KG1 (cell line): ENCODE measurements around the gene PPL.
"Not testable (repeated sequence)": the region's sequence is repeated elsewhere in the genome, so short reads cannot be mapped to it uniquely, and the experiment has no call there.

ENCODE experiments used
- DNase-seq: peaks from one replicate; lab custom pipeline; 2025; lab: John Stamatoyannopoulos, UW

PPL gene

DNA sequence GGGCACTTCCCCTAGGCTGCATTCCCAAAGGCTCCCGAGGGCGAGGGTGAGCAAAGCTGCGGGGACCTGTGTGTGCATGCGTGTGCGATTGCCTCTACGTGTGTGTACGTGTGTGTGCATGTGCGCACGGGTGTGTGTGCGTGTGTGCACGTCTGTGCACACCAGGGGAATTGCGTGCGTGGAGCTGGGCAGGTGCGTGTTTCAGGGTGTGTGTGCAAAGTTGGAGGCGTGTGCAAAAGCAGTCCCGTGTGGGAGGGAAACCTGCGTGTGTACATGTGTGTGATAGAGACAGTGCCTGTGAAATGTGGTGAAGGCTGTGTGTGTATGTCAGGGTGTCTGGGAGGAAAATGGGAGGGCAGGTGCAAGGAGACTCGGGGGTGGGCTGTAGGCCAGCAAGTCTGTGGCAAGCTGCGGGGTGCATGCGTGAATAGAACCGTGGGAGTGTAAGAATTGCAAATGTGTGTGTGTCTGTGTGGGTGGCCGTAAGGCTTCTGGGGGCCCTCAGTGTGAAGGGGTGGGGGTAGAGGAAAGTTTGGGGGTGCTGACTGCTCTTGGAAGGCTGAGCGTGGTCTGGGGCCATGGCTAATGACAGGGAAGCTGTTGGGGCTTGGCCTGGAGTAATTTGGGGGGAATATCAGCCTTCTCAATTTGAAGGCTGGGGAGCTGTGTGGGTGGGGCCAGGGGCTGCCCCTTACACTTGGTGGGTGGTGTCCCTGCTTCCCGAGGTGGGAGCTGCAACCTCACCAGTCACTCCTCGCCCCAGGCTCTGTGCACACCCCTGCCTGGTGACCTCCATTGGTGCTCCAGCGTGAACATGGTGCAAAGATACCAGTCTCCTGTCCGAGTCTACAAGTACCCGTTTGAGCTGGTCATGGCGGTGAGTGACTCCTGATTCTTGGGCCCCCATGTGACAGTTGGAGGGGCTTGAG, 21.8 kb upstream of the PPL start:
- DNase-seq, result no peak

DNA sequence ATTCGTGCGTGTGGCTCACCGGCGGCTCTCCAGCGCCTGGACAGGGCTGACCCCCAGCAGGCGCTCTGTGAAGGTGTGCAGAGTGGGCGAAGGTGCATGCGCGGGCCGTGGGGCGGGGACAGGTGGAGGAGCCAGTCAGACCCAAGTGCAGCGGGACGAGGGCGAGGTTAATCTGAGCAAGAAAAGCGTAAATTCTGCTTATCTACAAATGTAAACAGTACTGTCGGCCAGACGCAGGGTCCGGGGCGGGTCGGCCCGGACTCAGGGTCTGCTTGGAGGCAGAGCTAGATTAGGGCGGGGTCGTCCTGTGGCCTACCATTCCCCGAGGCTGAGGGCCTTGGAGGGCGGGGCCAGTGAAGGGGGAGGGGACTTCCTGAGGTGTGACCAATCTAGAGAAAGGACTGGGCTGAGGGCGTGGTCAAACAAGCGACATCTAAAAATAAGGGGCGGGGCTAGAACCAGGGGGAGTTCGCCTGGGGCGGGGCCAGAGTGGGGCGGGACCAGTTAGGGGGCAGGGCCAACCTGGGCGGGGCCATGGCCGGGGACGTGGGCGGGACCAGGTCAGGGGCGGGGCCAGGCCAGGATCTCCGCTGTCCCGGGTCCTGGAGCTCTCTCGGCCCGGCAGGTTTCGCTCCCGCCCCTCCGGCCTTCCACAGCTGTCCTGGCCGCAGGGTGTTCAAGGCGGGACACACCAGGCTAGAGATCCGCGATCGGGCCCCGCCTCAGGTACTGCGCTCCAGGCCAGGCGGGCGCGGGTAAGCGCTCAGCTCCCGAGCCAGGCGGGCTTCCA, 21.0 kb upstream of the PPL start, which contains the start of gene SEC14L5:
TSS of gene SEC14L5 (plus strand) at position 611 of the 790 bp plus-strand sequence. CDS start 994 bp downstream, outside the sequence.
- peak; percentile 30 for DNase-seq

DNA sequence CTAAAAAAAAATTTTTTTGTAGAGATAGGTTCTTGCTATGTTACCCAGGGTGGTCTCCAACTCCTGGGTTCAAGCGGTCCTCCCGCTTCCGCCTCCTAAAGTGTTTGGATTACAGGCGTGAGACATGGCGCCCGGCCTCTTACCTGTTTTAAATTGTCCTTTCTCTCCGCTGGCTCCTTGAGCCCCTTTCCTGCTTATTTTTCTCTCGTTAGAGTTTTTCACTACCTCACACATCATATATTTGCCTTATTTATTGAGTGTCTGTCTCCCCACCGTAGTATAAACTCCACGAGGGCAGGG, 20.4 kb upstream of the PPL start:
- no peak for DNase-seq

DNA sequence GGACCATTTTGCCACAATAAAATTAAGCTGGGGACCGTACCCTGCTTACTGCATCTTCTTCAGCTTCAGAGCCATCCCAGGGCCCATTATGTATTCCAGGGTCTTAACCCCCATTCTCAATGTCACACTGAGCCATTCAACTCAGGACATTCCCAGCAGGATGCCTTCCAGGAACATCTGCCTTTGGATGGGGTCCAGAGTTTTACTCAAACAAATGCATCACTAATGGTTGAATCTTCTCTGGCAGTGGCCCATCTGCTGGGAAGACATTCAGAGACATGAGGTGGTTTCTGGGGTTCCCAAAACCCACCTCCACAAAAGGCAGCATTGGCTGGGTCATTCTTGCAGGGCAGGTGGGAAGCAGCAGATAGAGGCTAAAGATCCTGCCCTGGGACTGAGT, 17.8 kb upstream of the PPL start:
- no peak for DNase-seq

DNA sequence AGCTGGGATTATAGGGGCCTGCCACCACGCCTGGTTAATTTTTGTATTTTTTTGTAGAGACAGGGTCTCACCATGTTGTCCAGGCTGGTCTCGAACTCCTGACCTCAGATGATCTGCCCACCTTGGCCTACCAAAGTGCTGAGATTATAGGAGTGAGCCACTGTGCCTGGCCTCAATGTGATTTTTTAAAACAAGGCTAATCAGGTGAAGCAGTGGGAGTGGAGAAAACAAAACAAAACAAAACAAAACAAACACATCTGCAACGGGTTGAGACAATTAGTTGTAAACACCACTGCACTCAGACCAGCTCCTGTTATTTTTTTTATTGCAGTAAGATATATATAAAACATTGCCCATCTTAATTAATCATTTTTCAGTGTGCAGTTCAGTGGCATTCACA, 14.6 kb upstream of the PPL start:
- DNase-seq, result not testable (repeated sequence)

DNA sequence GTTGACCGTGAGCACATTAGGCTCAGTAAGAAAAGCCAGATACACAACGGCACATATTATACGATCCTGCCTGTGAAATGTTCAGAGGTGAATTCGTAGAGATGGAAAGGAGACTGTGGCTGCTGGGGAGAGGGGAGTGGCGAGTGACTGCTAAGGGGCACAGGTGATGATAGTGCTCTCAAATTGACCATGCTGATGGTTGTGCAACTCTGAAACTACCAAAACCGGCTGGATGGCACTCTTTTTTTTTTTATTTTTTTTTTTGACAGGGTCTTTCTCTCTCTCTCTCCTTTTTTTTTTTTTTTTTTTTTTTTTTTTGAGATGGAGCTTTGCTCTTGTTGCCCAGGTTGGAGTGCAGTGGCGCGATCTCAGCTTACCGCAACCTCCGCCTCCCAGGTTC, 13.0 kb upstream of the PPL start:
- no peak for DNase-seq

DNA sequence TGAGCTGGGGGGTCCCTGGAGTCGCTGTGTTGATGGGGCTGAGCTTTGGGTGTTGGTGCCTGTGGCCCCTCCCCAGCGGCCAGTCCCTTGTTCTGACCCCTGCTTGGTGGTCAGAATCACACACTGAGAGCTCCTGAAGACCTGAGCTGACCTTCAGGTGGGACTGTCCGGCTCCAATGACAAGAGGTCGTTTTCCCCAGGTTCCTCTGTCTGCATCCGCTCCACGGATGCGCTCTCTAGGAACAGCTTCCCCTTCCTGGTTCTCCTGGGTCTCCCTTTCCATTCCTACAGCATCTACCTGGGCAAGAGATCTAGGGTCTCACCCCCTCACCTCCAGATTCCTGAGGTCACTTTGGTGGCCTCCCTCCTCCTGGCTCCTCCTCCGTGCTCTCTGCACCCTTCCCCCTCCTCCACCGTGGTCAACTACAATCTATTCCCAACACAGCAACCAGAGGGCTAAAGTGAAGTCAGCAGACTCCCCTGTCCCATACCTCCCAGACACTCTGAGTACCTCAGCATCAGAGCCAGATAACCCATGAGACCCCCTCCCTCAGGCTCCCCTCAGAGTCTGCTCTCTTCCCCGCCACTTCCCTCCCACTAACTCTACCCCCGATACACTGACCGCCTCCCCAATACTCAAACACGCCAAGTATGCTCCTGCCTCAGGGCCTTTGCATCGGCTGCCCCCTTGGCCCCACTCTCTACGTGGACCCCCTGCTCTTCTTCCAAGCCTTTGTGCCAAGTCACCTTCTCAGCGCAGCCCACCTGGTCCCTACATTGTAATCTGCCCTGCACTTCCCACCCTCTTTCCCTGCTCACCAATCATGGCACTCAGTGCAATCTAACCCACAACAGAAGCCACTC, 12.2 kb upstream of the PPL start:
- DNase-seq, result no peak

DNA sequence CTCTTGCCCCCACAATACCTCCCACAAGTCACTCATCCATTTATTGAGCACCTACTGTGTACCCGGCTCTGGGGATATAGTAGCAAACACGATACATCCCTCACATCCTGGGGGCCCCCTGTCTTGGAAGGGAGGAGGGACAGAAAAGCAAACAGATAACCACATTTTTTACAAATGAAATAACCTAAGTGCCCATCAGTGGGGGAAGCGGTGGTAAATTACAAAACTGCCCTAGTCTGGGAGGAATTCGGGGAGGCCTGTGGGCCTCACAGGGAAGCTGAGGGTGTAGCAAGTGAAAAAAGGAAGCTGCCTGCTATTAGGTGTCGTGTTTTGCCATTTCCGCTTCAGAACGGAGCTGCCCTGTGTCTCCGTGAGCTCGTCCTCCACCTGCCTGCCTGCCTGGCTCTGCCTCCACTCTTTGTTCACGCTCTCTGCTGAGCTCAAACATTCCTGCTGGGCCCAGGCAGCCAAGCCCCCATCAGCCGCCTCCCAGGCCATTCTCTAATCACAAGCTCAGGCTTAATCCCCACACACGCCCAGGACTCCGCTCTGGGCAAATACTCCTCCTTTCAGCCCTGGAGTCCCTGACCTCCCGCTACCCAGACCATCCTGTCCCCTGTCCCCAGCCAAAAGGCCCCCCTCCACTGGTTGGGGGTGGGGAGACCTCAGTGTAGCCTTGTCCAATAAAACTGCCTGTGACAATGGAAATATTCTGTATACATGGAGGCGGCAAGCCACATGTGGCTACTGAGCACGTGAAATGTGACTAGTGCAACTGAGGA, 11.0 kb upstream of the PPL start:
- DNase-seq, result no peak

DNA sequence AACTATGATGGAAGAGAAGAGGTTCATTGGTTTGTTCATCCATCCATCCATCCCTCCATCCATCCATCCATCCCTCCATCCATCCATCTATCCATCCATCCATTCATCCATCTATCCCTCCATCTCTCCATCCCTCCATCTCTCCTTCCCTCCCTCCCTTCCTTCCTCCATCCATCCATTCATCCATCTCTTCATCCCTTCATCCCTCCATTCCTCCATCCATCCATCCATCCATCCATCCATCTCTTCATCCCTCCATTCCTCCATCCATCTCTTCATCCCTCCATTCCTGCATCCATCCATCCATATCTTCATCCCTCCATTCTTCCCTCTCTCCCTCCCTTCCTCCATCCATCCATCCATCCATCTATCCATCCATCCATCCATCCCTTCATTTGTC, 10.0 kb upstream of the PPL start:
- no peak for DNase-seq

DNA sequence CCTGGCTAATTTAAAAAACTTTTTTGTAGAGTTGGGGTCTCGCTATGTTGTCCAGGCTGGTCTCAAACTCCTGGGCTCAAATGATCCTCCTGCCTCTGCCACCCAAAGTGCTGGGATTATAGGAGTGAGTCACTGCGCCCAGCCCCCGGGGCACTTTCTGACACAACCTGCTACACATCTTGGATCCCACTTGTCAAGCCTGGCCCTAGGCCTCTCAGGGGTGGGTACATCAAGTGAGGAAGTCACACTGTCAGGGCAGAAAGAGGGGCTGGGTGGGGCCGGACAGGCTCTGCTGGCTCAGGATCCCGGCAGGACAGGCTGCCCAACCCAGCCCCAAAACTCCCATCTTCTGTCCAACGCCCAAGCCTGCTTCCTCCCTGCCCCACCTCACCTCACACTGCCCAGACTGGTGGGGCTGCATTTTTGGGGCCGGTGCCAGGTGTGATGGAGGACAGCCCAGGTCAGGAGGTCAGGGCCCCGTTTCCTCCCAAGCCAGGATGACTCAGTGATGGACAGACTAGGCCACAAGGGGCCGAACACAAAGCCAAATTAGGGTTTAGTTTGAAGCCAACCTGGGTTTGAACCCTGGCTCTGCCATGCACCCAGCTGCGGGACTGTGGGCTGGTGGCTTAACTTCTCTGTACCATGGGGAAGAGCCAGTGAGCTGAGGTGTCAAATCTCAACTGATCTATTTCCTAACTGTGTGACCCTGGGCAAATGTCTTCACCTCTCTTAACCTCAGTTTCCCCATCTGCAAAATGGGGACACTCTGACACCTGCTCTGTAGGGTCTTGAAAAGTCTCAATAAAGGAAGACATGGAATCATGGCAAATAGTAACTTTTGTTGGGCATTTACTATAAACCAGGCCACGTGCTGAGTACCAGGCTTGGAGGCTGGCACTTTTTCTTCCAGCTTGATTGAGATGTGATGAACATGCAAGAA, 8.9 kb upstream of the PPL start:
- DNase-seq, result no peak

DNA sequence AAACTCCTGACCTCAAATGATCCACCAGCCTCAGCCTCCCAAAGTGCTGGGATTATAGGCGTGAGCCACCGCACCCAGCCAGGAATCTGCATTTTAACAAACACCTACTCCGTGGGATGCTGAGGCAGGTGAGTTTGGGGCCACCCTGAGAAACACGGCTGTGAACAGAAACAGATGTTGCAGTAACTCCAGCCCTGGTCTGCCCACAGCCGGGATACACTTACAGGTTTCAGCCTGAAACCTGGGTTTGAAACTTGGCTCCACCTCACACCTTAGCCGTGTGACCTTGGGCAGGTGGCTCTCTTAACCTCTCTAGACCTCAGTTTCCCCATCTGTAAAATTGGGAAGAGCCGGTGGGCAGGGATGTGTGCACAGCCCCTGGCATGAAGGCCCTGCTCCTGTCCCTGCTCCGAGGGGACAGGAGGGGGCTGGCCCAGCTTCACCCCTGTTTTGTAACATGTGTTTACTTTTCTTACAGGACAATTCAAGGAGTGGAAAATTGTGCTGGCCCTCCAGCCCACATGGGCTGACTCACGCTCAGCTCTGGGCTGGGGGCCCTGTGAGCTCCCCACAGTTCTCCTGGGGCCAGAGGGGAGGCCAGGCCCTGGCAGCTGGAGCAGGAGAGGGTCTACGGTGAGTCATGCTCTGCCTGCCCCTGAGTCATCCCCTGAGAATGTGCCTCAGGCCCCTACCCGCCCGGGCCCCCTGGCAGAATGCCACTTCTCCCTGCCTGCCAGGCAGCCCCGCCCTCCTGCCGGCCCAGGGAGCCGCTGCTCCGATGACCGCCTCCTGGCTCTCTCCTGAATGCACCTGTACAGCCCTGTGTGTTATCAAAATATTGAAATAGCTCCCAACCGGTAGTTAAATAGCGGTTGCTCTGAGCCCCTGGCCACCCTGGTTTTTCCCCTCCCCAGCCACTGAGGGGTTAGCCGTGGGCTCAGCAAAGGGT, 7.7 kb upstream of the PPL start:
- DNase-seq, result no peak

DNA sequence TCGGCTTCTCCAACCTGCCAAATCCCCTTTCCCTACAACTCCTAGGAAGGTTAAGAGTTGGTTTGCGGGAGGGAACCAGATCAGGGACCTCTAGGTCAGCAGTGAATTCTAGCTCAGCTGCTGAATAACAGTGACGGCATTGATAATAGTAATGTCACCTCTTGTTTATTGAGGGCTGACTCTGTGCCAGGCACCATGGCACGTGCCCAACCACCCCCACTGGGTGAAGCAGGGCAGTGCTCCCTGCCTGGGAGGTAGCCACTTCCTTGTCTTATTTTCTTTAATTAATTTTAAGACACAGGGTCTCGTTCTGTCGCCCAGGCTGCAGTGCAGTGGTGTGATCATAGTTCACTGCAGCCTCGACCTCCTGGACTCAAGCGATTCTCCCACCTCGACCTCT, 5.5 kb upstream of the PPL start:
- DNase-seq, result no peak

DNA sequence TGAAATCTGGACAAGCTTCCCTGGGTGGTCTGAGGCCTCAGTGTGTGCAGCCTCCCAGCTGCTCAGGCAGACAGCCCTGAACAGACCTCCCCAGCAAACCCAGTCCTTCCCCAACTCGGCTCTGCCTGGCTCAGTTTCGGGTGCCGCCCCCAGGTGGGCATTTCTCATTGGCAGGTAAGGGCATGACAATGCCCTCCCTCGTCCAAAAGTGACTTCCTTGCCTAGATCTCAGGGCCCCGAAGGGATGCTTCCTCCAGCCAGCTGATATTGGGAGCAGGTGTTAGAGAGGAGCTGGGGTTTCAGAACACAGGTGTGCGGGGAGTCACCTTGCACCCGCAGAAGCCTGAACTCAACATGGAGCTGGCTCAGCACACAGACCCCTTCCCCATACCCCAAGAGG, 3.8 kb upstream of the PPL start:
- DNase-seq, result no peak

DNA sequence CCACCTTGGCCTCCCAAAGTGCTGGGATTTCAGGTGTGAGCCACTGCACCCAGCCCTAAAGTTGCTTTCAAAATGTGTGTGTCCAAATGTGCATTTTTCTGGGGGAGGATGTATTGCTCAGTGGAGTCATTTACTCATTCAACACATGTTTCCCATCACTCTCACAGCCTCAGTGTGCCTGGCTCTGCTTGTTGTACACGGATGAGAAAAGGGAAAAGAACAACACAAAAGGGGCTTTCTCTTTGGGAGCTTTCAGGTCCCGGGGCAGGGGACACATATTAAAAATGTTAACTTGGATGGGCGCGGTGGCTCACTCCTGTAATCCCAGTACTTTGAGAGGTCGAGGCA, 1.7 kb upstream of the PPL start:
- no peak for DNase-seq

DNA sequence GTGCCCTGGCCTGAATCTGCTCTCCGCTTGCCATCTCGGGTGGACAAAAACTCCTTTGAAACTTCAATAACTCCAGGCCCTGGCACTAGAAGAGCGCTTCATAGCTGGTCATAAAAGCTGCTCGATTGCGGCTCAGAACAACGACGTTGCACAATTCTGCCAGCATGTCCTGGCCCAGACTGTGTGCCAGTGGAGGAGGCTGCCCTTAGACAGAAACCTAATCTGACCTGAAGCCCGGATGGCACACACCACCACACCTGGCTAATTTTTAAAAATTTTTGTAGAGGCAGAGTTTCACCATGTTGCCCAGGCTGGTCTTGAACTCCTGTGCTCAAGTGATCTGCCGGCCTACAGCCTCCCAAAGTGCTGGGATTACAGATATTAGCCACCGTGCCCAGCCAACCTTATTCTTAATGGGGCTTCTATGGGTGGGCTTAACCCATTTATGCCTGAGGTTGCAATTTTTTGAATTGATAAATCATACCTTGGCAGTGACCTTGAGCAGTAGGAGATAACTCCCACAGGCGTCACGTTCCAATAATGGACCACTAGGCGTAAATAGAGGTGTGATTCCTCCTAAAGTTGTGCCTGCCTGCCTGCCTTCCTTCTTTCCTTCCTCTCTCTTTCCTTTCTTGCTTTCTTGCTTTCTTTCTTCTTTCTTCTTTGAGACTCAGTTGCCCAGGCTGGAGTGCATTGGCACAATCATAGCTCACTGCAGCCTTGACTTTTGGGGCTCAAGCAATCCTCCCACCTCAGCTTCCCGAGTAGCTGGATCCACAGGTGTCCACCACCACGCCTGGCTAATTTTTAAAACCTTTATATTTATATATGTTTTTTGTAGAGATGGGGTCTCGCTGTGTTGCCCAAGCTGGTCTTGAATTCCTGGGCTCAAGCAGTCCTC, 1.1 kb upstream of the PPL start:
- no peak for DNase-seq

DNA sequence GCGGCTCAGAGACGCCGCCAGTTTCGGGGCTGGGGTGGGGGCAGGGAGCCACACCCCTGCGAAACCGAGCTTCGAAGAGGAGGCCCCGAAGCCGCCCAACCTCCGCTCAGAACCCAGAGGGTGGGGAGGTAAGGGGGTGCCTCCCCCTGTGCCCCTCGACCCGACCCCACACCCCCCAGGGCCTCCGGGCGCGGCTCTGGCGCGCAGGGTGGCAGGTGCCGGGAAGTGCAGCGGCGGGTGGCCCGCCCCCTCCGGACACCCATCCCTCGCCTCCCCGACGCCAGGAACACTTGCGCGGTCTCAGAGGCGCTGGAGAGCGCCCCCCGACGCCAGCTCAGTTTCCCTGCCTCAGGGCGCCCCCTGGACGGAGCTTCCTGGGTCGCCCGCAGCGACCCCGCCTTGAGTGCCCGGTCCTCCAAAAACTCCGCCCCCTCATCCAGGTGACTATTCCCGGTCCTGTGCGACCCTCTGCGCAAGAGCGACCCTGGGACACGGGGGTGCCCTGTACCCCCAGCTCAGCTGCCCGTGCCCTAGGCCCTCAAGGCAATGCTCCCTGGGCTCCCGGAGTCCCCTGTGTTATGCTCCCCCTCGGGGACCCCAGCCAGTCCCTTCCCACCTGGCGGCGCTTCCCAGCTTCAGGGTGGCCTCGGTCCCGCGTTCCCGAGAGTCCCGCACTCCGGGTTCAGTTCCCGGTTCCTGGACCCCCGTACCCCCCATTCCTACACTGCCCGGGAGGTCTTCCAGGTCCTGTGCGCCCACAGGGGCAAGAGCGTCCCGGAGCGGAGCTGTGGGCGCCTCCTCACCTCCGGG, 562 bp downstream of the PPL start:
- DNase-seq, result no peak

DNA sequence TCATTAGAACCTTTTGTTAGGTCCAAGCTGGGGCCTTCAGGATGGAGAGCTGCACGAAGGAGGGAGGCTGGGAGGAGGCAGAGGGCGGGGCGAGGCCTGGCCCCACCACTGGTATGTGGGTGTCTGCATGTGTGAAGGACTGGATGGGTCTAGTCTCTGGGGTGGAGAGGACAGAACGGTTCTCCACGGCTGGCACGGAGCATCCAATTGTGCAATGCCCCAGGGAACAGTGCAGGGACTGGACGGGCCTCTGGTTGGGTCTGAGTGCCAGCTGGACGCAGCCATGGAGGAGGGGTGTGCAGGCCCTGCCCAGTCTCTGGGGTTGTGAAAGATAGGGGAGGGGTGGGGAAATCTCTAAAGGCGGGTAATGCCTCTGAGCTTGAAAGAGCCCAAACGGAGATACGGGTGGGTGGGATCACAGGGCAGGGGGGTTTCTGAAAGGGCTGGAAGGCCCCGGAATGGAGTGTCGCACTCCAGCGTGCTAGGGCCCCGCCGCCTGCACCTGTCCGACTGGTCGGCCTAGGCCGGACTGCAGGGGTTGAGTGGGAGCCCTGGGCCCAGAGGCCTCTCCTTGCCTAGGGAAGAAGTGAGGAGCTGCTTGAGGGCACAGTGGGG, 1.6 kb downstream of the PPL start:
- DNase-seq, result no peak
